BJ (cell line): ENCODE results near the gene SCFD2. TPM values are rescaled to one million over a fixed set of nuclear protein-coding genes. Genes with fewer than 3 reads are reported as not detected.

Experiments used
- CTCF ChIA-PET: fragments of 350-600 bp; formaldehyde crosslinking; extraction: SDS; loops from one replicate; lab custom pipeline; 2021; ENCODE audit warnings: antibody characterized with exemption, inconsistent platforms; lab: Yijun Ruan, JAX
- POLR2A ChIA-PET: fragments of 300-600 bp; sonication (Branson Sonifier 250); formaldehyde crosslinking; extraction: SDS; loops from one replicate; lab custom pipeline; 2021; ENCODE audit warnings: antibody characterized with exemption; lab: Charles Lee
- DNase-seq: peaks from one replicate; pipeline ENCODE4 v3.0.0-alpha.2; 2011; ENCODE audit warnings: low read depth
- H3K27me3 ChIP-seq: 2 replicates; pipeline ENCODE4 v1.6.0; 2011; ENCODE audit warnings: low read length; ENCODE audit not compliant: control insufficient read depth, insufficient read depth
- H3K36me3 ChIP-seq: 2 replicates; pipeline ENCODE4 v1.5.1; 2011; ENCODE audit warnings: low read length; ENCODE audit not compliant: control insufficient read depth, insufficient read depth
- H3K4me3 ChIP-seq: 2 replicates; pipeline ENCODE4 v1.5.1; 2011; ENCODE audit warnings: low read depth, mild to moderate bottlenecking, control low read depth, low read length
- CTCF ChIP-seq: IDR thresholded peaks from 2 replicates; pipeline ENCODE4 v1.5.1; 2011; ENCODE audit warnings: low read depth, mild to moderate bottlenecking, control low read depth, inconsistent platforms, low read length, moderate library complexity; ENCODE audit not compliant: insufficient read depth
- polyA plus RNA-seq: library from polyadenylated mRNA; depleted of rRNA; stranded (reverse); fragments of >200 nt; gene quantifications from 2 replicates; pipeline ENCODE4 v1.2.3, GENCODE V29; 2011

Gene SCFD2
- polyA plus RNA-seq, 1 experiment: 17.4 TPM

GRCh38 chr4:53094040-53094439 lies 271.8 kb downstream of the SCFD2 start:
- H3K36me3 ChIP-seq: no peaks in the 10 kb centered on the region
- no peaks in the 10 kb centered on the region for H3K27me3 ChIP-seq
- ChIA-PET POLR2A (no interaction called here), CTCF (no interaction called here)
- H3K4me3 ChIP-seq: no peak overlapping the region
- TF ChIP-seq CTCF: no peak
- DNase-seq: no peak

GRCh38 chr4:53089936-53090729 lies 275.7 kb downstream of the SCFD2 start:
- POLR2A ChIA-PET: no interaction called here

GRCh38 chr4:53088152-53088551 lies 277.7 kb downstream of the SCFD2 start:
- POLR2A ChIA-PET: no interaction called here
- DNase-seq: no peak

More at GRCh38 chr4:53089936-53090729, 275.7 kb downstream of the SCFD2 start:
- H3K4me3 ChIP-seq: no peak overlapping the region
- no peak for TF ChIP-seq CTCF
- CTCF ChIA-PET: no interaction called here
- H3K27me3 ChIP-seq: no peaks in the 10 kb centered on the region
- H3K36me3 ChIP-seq: no peaks in the 10 kb centered on the region
- no peak for DNase-seq

GRCh38 chr4:53076374-53076958 lies 289.4 kb downstream of the SCFD2 start:
- POLR2A ChIA-PET: no interaction called here
- Histone ChIP-seq H3K4me3 (no peak overlapping the region), H3K27me3 (no peaks in the 10 kb centered on the region), H3K36me3 (no peaks in the 10 kb centered on the region)
- TF ChIP-seq CTCF: no peak
- CTCF ChIA-PET: interaction anchor here (1.3 to 1.4 kb wide), 2 partner anchors 15 to 16 kb away, joined by 3 read pairs; no protein-coding TSS in a partner anchor
- DNase-seq: no peak

More at GRCh38 chr4:53088152-53088551, 277.7 kb downstream of the SCFD2 start:
- no peak overlapping the region for H3K4me3 ChIP-seq
- H3K27me3 ChIP-seq: no peaks in the 10 kb centered on the region
- H3K36me3 ChIP-seq: no peaks in the 10 kb centered on the region
- TF ChIP-seq CTCF: no peak
- CTCF ChIA-PET: no interaction called here

GRCh38 chr4:53075162-53075785 lies 290.6 kb downstream of the SCFD2 start:
- Histone ChIP-seq H3K4me3 (no peak overlapping the region), H3K36me3 (no peaks in the 10 kb centered on the region), H3K27me3 (no peaks in the 10 kb centered on the region)
- no peak for DNase-seq
- CTCF ChIA-PET: interaction anchor here (0.7 to 1.4 kb wide), 4 partner anchors 15 to 57 kb away, joined by 3 read pairs; no protein-coding TSS in a partner anchor
- no peak for TF ChIP-seq CTCF
- POLR2A ChIA-PET: no interaction called here
